ENCODE results near the gene CPXM2. TPM values are rescaled to one million over a fixed set of nuclear protein-coding genes. Genes with fewer than 3 reads are reported as not detected.

Gene CPXM2
- polyA plus RNA-seq, 1 donor (not counting 4 experiments of a cell fraction or from before 2014, with no cell fraction given), result 0.03 TPM

DNA sequence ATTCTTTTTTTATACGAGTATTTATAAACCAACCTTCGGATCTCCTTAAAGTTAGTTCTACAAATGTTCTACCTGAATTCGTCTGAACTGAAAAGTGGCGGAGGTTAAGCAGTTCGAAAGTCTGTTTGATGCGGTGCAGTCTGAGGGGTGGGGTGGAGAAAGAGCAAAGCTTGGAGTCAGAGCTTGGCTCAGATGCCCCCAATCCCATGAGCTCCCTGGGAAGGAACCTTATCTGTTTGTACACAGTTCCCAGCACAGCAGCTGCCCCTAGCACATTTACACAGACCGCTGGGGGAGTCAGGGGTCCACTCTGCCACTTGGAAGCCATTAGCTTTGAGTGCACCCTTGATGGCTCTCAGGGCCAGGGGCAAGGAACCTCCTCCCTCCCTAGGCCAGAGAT is 30.8 kb downstream of the CPXM2 start:
- Histone ChIP-seq H3K4me2 (ENCODE audit: control insufficient read depth, extremely low read depth, insufficient read depth, low read depth, low read length) (no peak overlapping the region), H3K4me1 (ENCODE audit: control insufficient read depth, extremely low read depth, insufficient read depth, low read length) (no peaks in the 10 kb centered on the region), H3K79me2 (ENCODE audit: control insufficient read depth, insufficient read depth, low read length) (no peaks in the 10 kb centered on the region), H3K4me3 (ENCODE audit: control insufficient read depth in 2 of 3, extremely low read depth in 1 of 3, insufficient read depth in 2 of 3, low read depth in 1 of 3, low read length in 3 of 3) (no peak overlapping the region), H3K27me3 (ENCODE audit: control insufficient read depth, extremely low read depth, insufficient read depth, low read length) (peaks cover 6% of the 10 kb centered on the region), H3K36me3 (ENCODE audit: control insufficient read depth in 2 of 2, extremely low read depth in 1 of 2, insufficient read depth in 2 of 2, low read length in 2 of 2) (no peaks in the 10 kb centered on the region), H2AFZ (ENCODE audit: control insufficient read depth, low read length) (no peak overlapping the region), H3K9ac (ENCODE audit: control insufficient read depth, extremely low read depth, insufficient read depth, low read length) (no peak overlapping the region), H4K20me1 (ENCODE audit: control insufficient read depth, extremely low read depth, insufficient read depth, low read length) (no peaks in the 10 kb centered on the region), H3K9me3 (ENCODE audit: control insufficient read depth, low read depth, low read length) (no peaks in the 10 kb centered on the region), H3K9me1 (ENCODE audit: control insufficient read depth, extremely low read depth, insufficient read depth, low read length) (no peaks in the 10 kb centered on the region), H3K27ac (ENCODE audit: control insufficient read depth, insufficient read depth, low read length) (no peak overlapping the region)
- dilution Hi-C loops (cut with MboI; ENCODE audit: extremely low pct_ligation_motif_present, low sequenced_read_pairs), result no loop called here
- DNase-seq (ENCODE audit: low read depth, low spot score) (no peak), FAIRE-seq (no peak)
- TF ChIP-seq EZH2 (IDR thresholded peaks at IDR 0.05; ENCODE audit: low read length) (no peak), CTCF (optimal IDR thresholded peaks at IDR 0.05 in 1 of 3, IDR thresholded peaks at IDR 0.05 in 1 of 3, conservative IDR thresholded peaks at IDR 0.05 in 1 of 3; ENCODE audit: extremely low read depth in 1 of 3, insufficient read depth in 2 of 3, low read length in 3 of 3) (no peak)

GRCh38 chr10:123860209-123860608 is 31.4 kb downstream of the CPXM2 start:
- FAIRE-seq (no peak), DNase-seq (ENCODE audit: low read depth, low spot score) (no peak)
- Histone ChIP-seq H3K9ac (ENCODE audit: control insufficient read depth, extremely low read depth, insufficient read depth, low read length) (no peak overlapping the region), H3K9me1 (ENCODE audit: control insufficient read depth, extremely low read depth, insufficient read depth, low read length) (no peaks in the 10 kb centered on the region), H4K20me1 (ENCODE audit: control insufficient read depth, extremely low read depth, insufficient read depth, low read length) (no peaks in the 10 kb centered on the region), H3K79me2 (ENCODE audit: control insufficient read depth, insufficient read depth, low read length) (no peaks in the 10 kb centered on the region), H3K4me3 (ENCODE audit: control insufficient read depth in 2 of 3, extremely low read depth in 1 of 3, insufficient read depth in 2 of 3, low read depth in 1 of 3, low read length in 3 of 3) (no peak overlapping the region), H3K36me3 (ENCODE audit: control insufficient read depth in 2 of 2, extremely low read depth in 1 of 2, insufficient read depth in 2 of 2, low read length in 2 of 2) (no peaks in the 10 kb centered on the region), H3K4me2 (ENCODE audit: control insufficient read depth, extremely low read depth, insufficient read depth, low read depth, low read length) (no peak overlapping the region), H3K27ac (ENCODE audit: control insufficient read depth, insufficient read depth, low read length) (no peak overlapping the region), H3K9me3 (ENCODE audit: control insufficient read depth, low read depth, low read length) (no peaks in the 10 kb centered on the region), H3K4me1 (ENCODE audit: control insufficient read depth, extremely low read depth, insufficient read depth, low read length) (no peaks in the 10 kb centered on the region), H3K27me3 (ENCODE audit: control insufficient read depth, extremely low read depth, insufficient read depth, low read length) (peaks cover 6% of the 10 kb centered on the region), H2AFZ (ENCODE audit: control insufficient read depth, low read length) (no peak overlapping the region)
- TF ChIP-seq EZH2 (IDR thresholded peaks at IDR 0.05; ENCODE audit: low read length), result no peak
- TF ChIP-seq CTCF (optimal IDR thresholded peaks at IDR 0.05 in 1 of 3, IDR thresholded peaks at IDR 0.05 in 1 of 3, conservative IDR thresholded peaks at IDR 0.05 in 1 of 3; ENCODE audit: extremely low read depth in 1 of 3, insufficient read depth in 2 of 3, low read length in 3 of 3), result no peak
- dilution Hi-C loops (cut with MboI; ENCODE audit: extremely low pct_ligation_motif_present, low sequenced_read_pairs), result no loop called here
